ENCODE measurements around the gene GRK5.

Gene GRK5

GRCh38 chr10:119409906-119410305 lies 202.5 kb downstream of the GRK5 start:
- DNase-seq, result peak; percentile 72

- DNase-seq, result no peak
These were observed 203.2 kb downstream of the GRK5 start for GRCh38 chr10:119410361-119411116.

GRCh38 chr10:119412244-119413092 lies 205.1 kb downstream of the GRK5 start:
- peak; percentile 65 for DNase-seq

- no peak for DNase-seq
These were observed 205.7 kb downstream of the GRK5 start for GRCh38 chr10:119413093-119413453.

GRCh38 chr10:119413471-119414080 lies 206.2 kb downstream of the GRK5 start:
- DNase-seq, result peak; percentile 61

GRCh38 chr10:119414081-119414611 lies 206.8 kb downstream of the GRK5 start:
- peak; percentile 61 for DNase-seq

GRCh38 chr10:119415121-119415520 lies 207.8 kb downstream of the GRK5 start:
- no peak for DNase-seq

GRCh38 chr10:119415536-119416503 lies 208.4 kb downstream of the GRK5 start:
- DNase-seq, result no peak

- DNase-seq, result peak; percentile 27
These were observed 209.5 kb downstream of the GRK5 start for GRCh38 chr10:119416855-119417254.

- DNase-seq, result no peak
These were observed 210.5 kb downstream of the GRK5 start for GRCh38 chr10:119417852-119418251.

- DNase-seq, result no peak
These were observed 211.0 kb downstream of the GRK5 start for GRCh38 chr10:119418362-119418761.

- no peak for DNase-seq
These were observed 212.6 kb downstream of the GRK5 start for GRCh38 chr10:119419931-119420330.

- DNase-seq, result no peak
These were observed 213.8 kb downstream of the GRK5 start for GRCh38 chr10:119420950-119421875.

GRCh38 chr10:119421891-119422681 lies 214.7 kb downstream of the GRK5 start:
- no peak for DNase-seq

- no peak for DNase-seq
These were observed 215.5 kb downstream of the GRK5 start for GRCh38 chr10:119422682-119423509.

GRCh38 chr10:119423510-119424257 lies 216.3 kb downstream of the GRK5 start:
- DNase-seq, result no peak

- no peak for DNase-seq
These were observed 217.0 kb downstream of the GRK5 start for GRCh38 chr10:119424258-119424975.
